DOHH2 (cell line): ENCODE measurements around the gene TRAF5.

Source experiments
- EZH2phosphoT487 ChIP-seq: fragments of 200-600 bp; sonication (generic); IDR thresholded peaks from 2 replicates; pipeline ENCODE4 v1.6.1; 2017; ENCODE audit warnings: borderline replicate concordance, mild to moderate bottlenecking, antibody characterized with exemption, low read length, moderate library complexity, mixed read lengths
- TF ChIP-seq, protein P1 (sequence below): fragments of 200-600 bp; sonication (generic); IDR thresholded peaks from one replicate; pipeline ENCODE4 v1.5.1; 2014; ENCODE audit warnings: antibody characterized with exemption, mild to moderate bottlenecking, low read depth, low read length; ENCODE audit not compliant: poor library complexity, severe bottlenecking

GRCh38 chr1:211313392-211313791 lies 13.2 kb upstream of the TRAF5 start:
- TF ChIP-seq, protein P1, sequence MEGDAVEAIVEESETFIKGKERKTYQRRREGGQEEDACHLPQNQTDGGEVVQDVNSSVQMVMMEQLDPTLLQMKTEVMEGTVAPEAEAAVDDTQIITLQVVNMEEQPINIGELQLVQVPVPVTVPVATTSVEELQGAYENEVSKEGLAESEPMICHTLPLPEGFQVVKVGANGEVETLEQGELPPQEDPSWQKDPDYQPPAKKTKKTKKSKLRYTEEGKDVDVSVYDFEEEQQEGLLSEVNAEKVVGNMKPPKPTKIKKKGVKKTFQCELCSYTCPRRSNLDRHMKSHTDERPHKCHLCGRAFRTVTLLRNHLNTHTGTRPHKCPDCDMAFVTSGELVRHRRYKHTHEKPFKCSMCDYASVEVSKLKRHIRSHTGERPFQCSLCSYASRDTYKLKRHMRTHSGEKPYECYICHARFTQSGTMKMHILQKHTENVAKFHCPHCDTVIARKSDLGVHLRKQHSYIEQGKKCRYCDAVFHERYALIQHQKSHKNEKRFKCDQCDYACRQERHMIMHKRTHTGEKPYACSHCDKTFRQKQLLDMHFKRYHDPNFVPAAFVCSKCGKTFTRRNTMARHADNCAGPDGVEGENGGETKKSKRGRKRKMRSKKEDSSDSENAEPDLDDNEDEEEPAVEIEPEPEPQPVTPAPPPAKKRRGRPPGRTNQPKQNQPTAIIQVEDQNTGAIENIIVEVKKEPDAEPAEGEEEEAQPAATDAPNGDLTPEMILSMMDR, result no peak
- no peak for TF ChIP-seq EZH2phosphoT487
